GM06990 (cell line): Measurements from ENCODE around the gene CFDP1.
"Not testable (repeated sequence)": the region's sequence is repeated elsewhere in the genome, so short reads cannot be mapped to it uniquely, and the experiment has no call there.

Source experiments
- DNase-seq: peaks from one replicate; pipeline ENCODE4 v3.0.0-alpha.2; 2011; ENCODE audit not compliant: insufficient read length; ENCODE audit errors: extremely low read depth
- H3K27me3 ChIP-seq: replicated peaks from 2 replicates; pipeline ENCODE4 v1.6.0; 2011; ENCODE audit warnings: low read length; ENCODE audit not compliant: control insufficient read depth, insufficient read depth
- H3K36me3 ChIP-seq: 2 replicates; pipeline ENCODE4 v1.5.1; 2011; ENCODE audit warnings: low read length; ENCODE audit not compliant: control insufficient read depth, insufficient read depth
- H3K4me3 ChIP-seq: replicated peaks from 2 replicates; pipeline ENCODE4 v1.5.1; 2011; ENCODE audit warnings: low read depth, mild to moderate bottlenecking, control low read depth, low read length
- CTCF ChIP-seq: IDR thresholded peaks from 2 replicates; pipeline ENCODE4 v1.5.1; 2011; ENCODE audit warnings: low read length, control low read depth, mild to moderate bottlenecking, inconsistent platforms; ENCODE audit not compliant: insufficient read depth, poor library complexity, severe bottlenecking

Gene CFDP1

GRCh38 chr16:75433732-75434413, 570 bp upstream of the CFDP1 start:
- no peaks in the 10 kb centered on the region for H3K27me3 ChIP-seq
- H3K36me3 ChIP-seq: no peaks in the 10 kb centered on the region
- no peak for DNase-seq
- TF ChIP-seq CTCF: no peak
- H3K4me3 ChIP-seq: peak overlapping the region; percentile 93

GRCh38 chr16:75429621-75430403, 3.5 kb downstream of the CFDP1 start:
- DNase-seq: no peak
- no peaks in the 10 kb centered on the region for H3K36me3 ChIP-seq
- no peak overlapping the region for H3K4me3 ChIP-seq
- no peaks in the 10 kb centered on the region for H3K27me3 ChIP-seq
- TF ChIP-seq CTCF: no peak

GRCh38 chr16:75426524-75426923, 6.8 kb downstream of the CFDP1 start:
- H3K27me3 ChIP-seq, H3K4me3 ChIP-seq, DNase-seq, H3K36me3 ChIP-seq: not testable (repeated sequence)

GRCh38 chr16:75424105-75424762, 9.1 kb downstream of the CFDP1 start:
- DNase-seq, H3K36me3 ChIP-seq, H3K4me3 ChIP-seq, H3K27me3 ChIP-seq: not testable (repeated sequence)

- H3K4me3 ChIP-seq: no peak overlapping the region
- TF ChIP-seq CTCF: no peak
Measured at GRCh38 chr16:75423723-75424104, 9.6 kb downstream of the CFDP1 start.

GRCh38 chr16:75421820-75422126, 11.5 kb downstream of the CFDP1 start:
- no peaks in the 10 kb centered on the region; the same call in 1 of the 2 replicates for H3K36me3 ChIP-seq
- DNase-seq: no peak
- no peaks in the 10 kb centered on the region for H3K27me3 ChIP-seq
- H3K4me3 ChIP-seq: no peak overlapping the region
- no peak for TF ChIP-seq CTCF

More at GRCh38 chr16:75423723-75424104, 9.6 kb downstream of the CFDP1 start:
- no peak for DNase-seq
- no peaks in the 10 kb centered on the region for H3K27me3 ChIP-seq
- H3K36me3 ChIP-seq: no peaks in the 10 kb centered on the region; the same call in 1 of the 2 replicates
